GM18867 (cell line): ENCODE results near the gene SMG6.

Experiments used
- ATAC-seq: cut with Tn5 transposase; IDR thresholded peaks from one replicate; pipeline ENCODE4 v1.9.1; 2021; ENCODE audit warnings: mild to moderate bottlenecking, moderate library complexity; ENCODE audit not compliant: unreplicated experiment

SMG6 gene

GRCh38 chr17:2054262-2054511, 249.4 kb downstream of the SMG6 start:
- no peak for ATAC-seq

DNA sequence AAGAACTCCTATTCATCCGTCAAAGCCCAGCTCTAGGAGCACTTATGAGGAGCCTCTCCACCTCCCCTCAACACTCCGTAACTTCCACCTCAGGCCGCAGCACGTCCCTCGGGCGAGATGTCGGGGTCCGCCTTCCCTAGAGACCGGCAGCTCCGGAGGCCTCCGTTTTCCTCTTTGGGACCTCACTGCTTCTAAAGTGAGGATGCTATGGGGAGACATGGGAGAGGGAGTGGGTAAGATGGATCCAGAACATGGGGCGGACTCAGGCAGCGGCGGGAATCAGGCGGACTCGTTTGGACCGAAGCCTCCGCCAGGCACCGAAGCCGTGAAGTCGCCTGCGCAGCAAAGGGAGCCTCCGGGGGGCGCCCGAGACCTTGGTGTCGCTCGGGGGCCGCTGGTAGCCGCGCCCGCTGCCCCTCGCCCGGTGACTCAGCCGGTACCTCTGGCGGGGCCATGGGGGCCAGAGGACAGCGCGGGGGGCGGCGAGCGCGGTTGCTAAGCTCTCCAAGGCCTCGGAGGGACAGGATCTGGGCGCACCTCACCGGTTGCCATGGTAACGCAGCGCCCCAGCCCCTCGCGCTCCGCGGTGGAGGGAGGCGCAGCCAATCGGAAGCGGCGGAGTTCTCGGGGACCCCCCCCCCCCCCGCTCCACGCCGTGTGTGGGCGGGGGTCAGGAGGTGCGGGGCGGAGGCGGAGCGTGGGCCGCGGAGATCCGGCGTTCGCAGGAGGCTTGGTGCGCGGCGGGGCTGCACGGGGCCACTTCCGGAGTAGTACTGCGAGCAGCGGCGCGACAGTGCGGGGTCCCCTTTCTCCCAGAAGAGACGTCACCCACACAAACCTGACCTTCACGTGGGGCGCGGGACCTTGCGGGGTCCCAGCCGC, 250.0 kb downstream of the SMG6 start:
- ATAC-seq = no peak

- no peak for ATAC-seq
These were observed 251.5 kb downstream of the SMG6 start for GRCh38 chr17:2051933-2052559.

- no peak for ATAC-seq
These were observed 252.3 kb downstream of the SMG6 start for GRCh38 chr17:2051061-2051932.

DNA sequence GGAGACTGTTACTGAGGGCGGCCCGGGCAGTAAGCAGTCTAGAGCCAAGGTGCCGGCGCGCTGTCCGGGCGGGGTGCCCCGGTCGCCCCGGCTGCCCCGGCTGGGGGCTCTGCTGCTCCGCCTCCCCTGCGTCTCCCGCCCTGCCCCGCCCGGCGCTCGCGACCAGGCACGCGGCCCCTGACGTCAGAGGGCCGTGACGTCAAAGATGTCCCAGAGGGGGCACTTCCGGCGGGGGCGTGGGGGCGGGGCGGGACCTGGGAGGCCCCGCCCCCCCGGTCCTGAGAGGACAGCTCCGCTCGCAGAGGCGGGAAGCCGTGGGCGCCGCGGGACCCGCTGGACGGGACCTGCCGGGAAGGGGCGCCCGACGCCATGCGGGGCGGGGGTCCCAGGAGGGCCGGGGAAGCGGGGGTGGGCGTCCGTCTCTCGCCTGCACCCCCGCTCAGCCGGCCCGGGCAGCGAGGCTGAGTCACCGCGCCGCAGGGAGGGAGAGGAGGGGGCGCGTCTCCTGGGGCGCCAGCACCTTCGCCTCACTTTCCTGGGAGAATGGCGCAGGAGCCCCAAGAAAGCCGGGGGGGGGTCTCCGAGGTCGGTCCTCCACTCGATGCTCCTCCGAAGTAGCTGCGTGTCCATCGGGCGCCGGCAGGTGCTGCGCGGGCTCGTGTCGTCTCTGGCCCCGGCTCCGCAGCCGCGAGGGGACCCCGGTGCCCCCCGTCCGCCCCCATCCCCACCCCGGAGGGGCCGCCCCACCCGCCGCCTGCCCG, 253.1 kb downstream of the SMG6 start:
- ATAC-seq = peak; percentile 17

DNA sequence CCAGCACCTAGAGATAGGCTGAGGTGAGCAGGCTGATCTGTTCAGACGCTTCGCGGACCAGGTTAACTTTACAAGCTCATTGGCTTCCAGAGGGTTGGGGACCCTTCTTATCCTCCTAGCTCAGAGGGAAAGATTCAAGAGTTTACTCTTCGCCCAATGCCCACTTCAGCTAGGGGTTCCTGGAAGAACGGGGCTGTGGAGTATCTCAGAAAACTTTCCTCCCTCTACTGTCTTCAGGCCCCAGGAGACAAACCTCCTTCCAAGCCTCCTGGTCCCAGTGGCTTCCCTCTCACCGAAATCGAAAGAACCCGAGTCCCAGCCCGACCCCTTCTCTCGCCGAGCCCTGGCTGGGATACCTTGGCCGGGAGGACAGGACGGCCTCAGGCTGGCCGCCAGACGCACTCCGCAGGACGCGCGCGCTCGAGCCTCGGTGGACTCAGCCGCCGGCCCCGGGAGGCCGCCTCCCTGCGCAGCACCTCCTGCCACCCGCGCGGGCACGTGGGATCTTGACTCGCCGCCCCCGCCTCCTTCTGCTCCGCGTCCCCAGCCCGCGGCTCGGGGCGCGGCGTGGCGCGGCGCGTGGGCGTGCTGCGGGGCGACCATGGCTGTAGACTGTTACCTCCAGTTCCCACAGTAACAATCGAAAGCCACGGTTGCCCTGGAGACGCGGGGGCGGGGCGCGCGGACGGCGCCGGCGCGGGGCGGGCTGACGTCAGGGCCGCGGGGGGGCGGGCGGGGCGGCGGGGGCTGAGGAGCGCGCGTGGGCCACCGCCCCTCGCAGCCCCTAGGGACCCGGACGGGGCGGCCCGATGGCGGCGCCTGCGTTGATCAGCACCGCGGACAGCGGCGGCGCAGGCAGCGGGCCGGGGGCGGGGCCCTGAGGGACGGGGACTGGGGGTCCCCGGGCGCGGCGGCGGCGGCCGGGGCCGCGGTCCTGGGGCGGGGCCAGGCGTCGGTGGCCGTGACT, 254.0 kb downstream of the SMG6 start:
- peak; percentile 56 for ATAC-seq

GRCh38 chr17:2048805-2049204, 254.8 kb downstream of the SMG6 start:
- ATAC-seq = no peak

DNA sequence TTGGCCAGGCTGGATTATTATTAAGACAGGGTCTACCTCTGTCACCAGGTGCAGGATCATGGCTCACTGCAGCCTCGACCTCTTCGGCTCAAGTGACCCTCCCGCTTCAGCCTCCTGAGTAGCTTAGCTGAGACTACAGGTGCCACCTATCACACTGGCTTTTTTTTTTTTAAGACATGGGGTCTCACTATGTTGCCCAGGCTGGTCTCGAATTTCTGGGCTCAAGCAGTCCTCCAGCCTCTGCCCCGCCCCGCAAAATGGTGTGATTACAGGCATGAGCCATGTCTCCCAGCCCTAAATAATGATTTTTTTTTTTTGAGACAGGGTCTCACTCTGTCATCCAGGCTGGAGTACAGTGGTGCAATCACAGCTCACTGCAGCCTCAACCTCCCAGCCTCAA, 256.0 kb downstream of the SMG6 start:
- ATAC-seq = no peak

DNA sequence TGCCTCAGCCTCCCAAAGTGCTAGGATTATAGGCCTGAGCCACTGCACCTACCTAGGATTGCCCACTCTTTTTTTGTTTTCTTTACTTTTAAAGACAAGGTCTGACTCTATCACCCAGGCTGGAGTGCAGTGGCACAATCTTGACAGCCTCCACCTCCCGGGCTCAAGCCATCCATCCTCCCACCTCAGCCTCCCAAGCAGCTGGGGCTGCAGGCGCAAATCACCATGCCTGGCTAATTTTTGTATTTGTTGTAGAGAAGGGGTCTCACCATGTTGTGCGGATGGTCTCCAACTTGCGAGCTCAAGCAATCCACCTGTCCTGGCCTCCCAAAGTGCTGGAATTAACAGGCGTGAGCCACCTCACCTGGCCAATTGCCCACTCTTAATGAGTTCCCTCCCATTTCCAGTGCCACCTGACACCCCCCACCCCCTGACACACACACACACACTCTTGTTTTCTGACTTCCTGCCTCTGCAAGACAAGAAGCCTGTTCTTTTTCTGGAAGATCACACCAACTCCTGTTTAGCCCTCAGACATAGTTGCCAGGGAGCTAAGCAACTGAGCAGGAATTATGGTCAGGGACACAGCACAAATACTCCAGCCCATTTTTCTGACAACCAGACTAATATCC, 259.2 kb downstream of the SMG6 start:
- ATAC-seq = no peak

- ATAC-seq = no peak
These were observed 259.8 kb downstream of the SMG6 start for GRCh38 chr17:2043785-2044184.

GRCh38 chr17:2042933-2043332, 260.7 kb downstream of the SMG6 start:
- ATAC-seq = no peak

- no peak for ATAC-seq
These were observed 261.2 kb downstream of the SMG6 start for GRCh38 chr17:2042390-2042847.

GRCh38 chr17:2041561-2042389, 261.8 kb downstream of the SMG6 start, which contains the start of gene OVCA2:
Gene OVCA2 (plus strand): TSS chr17:2042022. CDS start chr17:2042048, 26 bp downstream.
- ATAC-seq = peak; percentile 89

DNA sequence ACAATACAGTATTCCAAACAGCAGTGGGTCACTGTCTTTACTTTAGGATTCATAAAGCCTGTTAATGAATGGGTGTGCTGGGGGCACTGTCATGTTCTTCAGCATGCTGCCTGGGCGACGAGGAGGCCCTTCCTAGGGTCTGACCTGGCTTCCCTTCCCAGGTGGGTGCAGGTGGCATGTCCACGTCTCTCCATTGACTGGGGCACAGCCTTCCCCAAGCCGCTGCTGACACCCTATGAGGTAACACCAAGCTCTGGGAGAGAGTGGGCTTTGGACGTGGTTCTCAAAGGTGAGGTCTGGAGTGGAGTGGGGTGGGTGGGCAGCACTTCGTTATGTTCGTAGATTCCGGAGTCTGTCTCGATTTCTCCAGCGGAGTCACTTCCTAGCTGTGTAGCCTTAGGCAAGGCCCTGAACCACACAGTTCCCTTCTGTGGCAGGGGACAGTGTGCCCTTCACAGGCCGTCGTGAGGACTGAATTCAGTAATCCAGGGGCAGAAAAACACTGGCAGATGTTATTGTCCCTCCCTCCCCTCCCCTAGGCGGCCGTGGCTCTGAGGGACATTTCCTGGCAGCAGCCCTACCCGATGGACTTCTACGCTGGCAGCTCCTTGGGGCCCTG, 262.5 kb downstream of the SMG6 start:
- no peak for ATAC-seq

DNA sequence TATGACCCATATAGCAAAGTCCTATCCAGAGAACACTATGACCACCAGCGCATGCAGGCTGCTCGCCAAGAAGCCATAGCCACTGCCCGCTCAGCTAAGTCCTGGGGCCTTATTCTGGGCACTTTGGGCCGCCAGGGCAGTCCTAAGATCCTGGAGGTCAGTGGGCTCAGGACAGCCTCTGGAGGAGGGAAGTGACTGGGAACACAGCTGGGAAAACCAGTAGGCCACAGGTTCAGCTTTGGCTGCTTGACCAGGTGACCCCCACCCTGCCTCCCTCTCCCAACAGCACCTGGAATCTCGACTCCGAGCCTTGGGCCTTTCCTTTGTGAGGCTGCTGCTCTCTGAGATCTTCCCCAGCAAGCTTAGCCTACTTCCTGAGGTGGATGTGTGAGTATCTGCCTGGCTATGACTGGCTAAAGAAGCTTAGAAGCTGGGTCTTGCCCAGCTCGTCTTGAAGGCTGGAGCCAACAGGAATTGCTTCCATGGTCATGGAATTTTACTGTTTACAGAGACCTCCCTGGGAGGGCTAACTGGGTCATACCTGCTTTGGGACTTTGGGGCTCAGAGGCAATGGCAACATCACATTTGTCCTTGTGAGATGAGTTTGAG, 263.3 kb downstream of the SMG6 start:
- no peak for ATAC-seq

- no peak for ATAC-seq
These were observed 266.4 kb downstream of the SMG6 start for GRCh38 chr17:2037155-2037554.
